HG03575 (cell line): Measurements from ENCODE around the gene ATP11A.

Experiments
- ATAC-seq: cut with Tn5 transposase; IDR thresholded peaks from one replicate; pipeline ENCODE4 v1.9.1; 2021; ENCODE audit not compliant: unreplicated experiment, insufficient number of reproducible peaks, low FRiP score; ENCODE audit errors: extremely low read depth

ATP11A gene

GRCh38 chr13:112752211-112752610 is 62.4 kb downstream of the ATP11A start:
- no peak for ATAC-seq

GRCh38 chr13:112752711-112753541 is 63.1 kb downstream of the ATP11A start:
- ATAC-seq: no peak

GRCh38 chr13:112753833-112754232 is 64.0 kb downstream of the ATP11A start:
- ATAC-seq: no peak

- ATAC-seq: no peak
These were observed 64.6 kb downstream of the ATP11A start for GRCh38 chr13:112754281-112755025.

- no peak for ATAC-seq
These were observed 65.5 kb downstream of the ATP11A start for GRCh38 chr13:112755331-112755730.

GRCh38 chr13:112756081-112756480 is 66.2 kb downstream of the ATP11A start:
- no peak for ATAC-seq

- no peak for ATAC-seq
These were observed 66.7 kb downstream of the ATP11A start for GRCh38 chr13:112756511-112756966.

GRCh38 chr13:112756967-112757758 is 67.3 kb downstream of the ATP11A start:
- ATAC-seq: no peak

- ATAC-seq: no peak
These were observed 67.9 kb downstream of the ATP11A start for GRCh38 chr13:112757759-112758086.

GRCh38 chr13:112759053-112759452 is 69.2 kb downstream of the ATP11A start:
- no peak for ATAC-seq

- ATAC-seq: no peak
These were observed 70.0 kb downstream of the ATP11A start for GRCh38 chr13:112759827-112760226.

GRCh38 chr13:112760435-112760834 is 70.6 kb downstream of the ATP11A start:
- ATAC-seq: no peak

- no peak for ATAC-seq
These were observed 71.1 kb downstream of the ATP11A start for GRCh38 chr13:112760931-112761330.

- no peak for ATAC-seq
These were observed 72.2 kb downstream of the ATP11A start for GRCh38 chr13:112761701-112762689.

- ATAC-seq: no peak
These were observed 72.8 kb downstream of the ATP11A start for GRCh38 chr13:112762690-112763080.

- no peak for ATAC-seq
These were observed 74.2 kb downstream of the ATP11A start for GRCh38 chr13:112764028-112764427.

- no peak for ATAC-seq
These were observed 75.2 kb downstream of the ATP11A start for GRCh38 chr13:112764864-112765561.

- ATAC-seq: no peak
These were observed 75.9 kb downstream of the ATP11A start for GRCh38 chr13:112765731-112766130.
